K562 (cell line): ENCODE results near the gene UMODL1. TPM values are rescaled to one million over a fixed set of nuclear protein-coding genes. Genes with fewer than 3 reads are reported as not detected.

ENCODE experiments used
- ATAC-seq: fragments of 200-7000 bp; cut with Tn5 transposase; 3 replicates; pipeline ENCODE4 v1.9.1; 2020; ENCODE audit warnings: moderate library complexity
- BruUV-seq: library from RNA; stranded (reverse); fragments of 400-500 nt; replicated peaks from 2 replicates; lab custom pipeline; 2021; lab: Mats Ljungman, UMichigan
- CTCF ChIA-PET: fragments of 300-600 bp; formaldehyde crosslinking; extraction: SDS; loops from one replicate; lab custom pipeline; 2021; ENCODE audit warnings: low intra/inter-chr PET ratio; lab: Yijun Ruan, JAX
- POLR2A ChIA-PET: fragments of 300-600, 350-650 bp; sonication (Branson Sonifier 250); formaldehyde crosslinking; extraction: SDS; loops from one replicate; lab custom pipeline; 2021; ENCODE audit warnings: antibody characterized with exemption, inconsistent platforms; lab: Yijun Ruan, JAX
- DNase-seq, 4 experiments: peaks; one replicate each; pipeline versions ENCODE4 v3.0.0 to v3.0.0-alpha.2; 2011 to 2018; ENCODE audit warnings: low spot score in 3 of 4, mixed read lengths in 3 of 4; ENCODE audit errors: extremely low read depth in 1 of 4
- FAIRE-seq: peaks from 2 replicates; lab custom pipeline; 2011; peaks lifted over from hg19 to GRCh38; lab: Jason Lieb, UNC
- H2AFZ ChIP-seq: 2 replicates; pipeline ENCODE4 v1.6.0; 2011; ENCODE audit warnings: low read depth, low read length, control low read depth, inconsistent platforms
- H3K27ac ChIP-seq: fragments of 200-600 bp; 3 replicates; pipeline ENCODE4 v1.8.0; 2011; ENCODE audit warnings: low read depth, mild to moderate bottlenecking, control low read depth, inconsistent platforms, low read length, moderate library complexity, mixed read lengths; ENCODE audit errors: extremely low read depth
- H3K27me3 ChIP-seq, 2 experiments: fragments of 300-600 bp in 1 of 2; 2 replicates in 1 of 2; 3 replicates in 1 of 2; pipeline versions ENCODE4 v1.6.0 to v1.8.0; 2011; ENCODE audit warnings: inconsistent platforms in 2 of 2, low read length in 2 of 2, mild to moderate bottlenecking in 1 of 2, mixed read lengths in 1 of 2, moderate library complexity in 1 of 2; ENCODE audit not compliant: control insufficient read depth in 2 of 2, insufficient read depth in 2 of 2
- H3K36me3 ChIP-seq: fragments of 300-600 bp; 3 replicates; pipeline ENCODE4 v1.8.0; 2011; ENCODE audit warnings: mild to moderate bottlenecking, low read length, inconsistent platforms; ENCODE audit not compliant: control insufficient read depth, insufficient read depth
- H3K4me1 ChIP-seq, 2 experiments: fragments of 200-600 bp in 1 of 2; replicated peaks in 1 of 2; 2 replicates in 1 of 2; 3 replicates in 1 of 2; pipeline versions ENCODE4 v1.5.1 to v1.8.0; 2011; ENCODE audit warnings: inconsistent platforms in 2 of 2, low read length in 2 of 2, mild to moderate bottlenecking in 1 of 2, mixed read lengths in 1 of 2, moderate library complexity in 1 of 2; ENCODE audit not compliant: control insufficient read depth in 2 of 2, insufficient read depth in 2 of 2
- H3K4me2 ChIP-seq: 2 replicates; pipeline ENCODE4 v1.6.1; 2011; ENCODE audit warnings: low read length, control low read depth, inconsistent platforms, mixed read lengths; ENCODE audit not compliant: insufficient read depth
- H3K4me3 ChIP-seq: fragments of 200-600 bp; sonication (generic), shearing (Covaris generic); 2 replicates; pipeline ENCODE4 v1.5.1; 2016; ENCODE audit warnings: control low read depth, inconsistent platforms
- H3K79me2 ChIP-seq: fragments of 200-600 bp; 3 replicates; pipeline ENCODE4 v1.8.0; 2011; ENCODE audit warnings: low read length, inconsistent platforms; ENCODE audit not compliant: control insufficient read depth, insufficient read depth
- H3K9ac ChIP-seq, 2 experiments: 2 replicates each; pipeline versions ENCODE4 v1.6.0 to v1.6.1; 2011; ENCODE audit warnings: low read depth in 2 of 2, low read length in 2 of 2, control low read depth in 1 of 2, inconsistent platforms in 1 of 2, mild to moderate bottlenecking in 1 of 2, mixed read lengths in 1 of 2; ENCODE audit not compliant: insufficient read depth in 1 of 2
- H3K9me1 ChIP-seq: one replicate; pipeline ENCODE4 v1.6.0; 2011; ENCODE audit warnings: inconsistent platforms, mild to moderate bottlenecking, low read length, moderate library complexity; ENCODE audit not compliant: control insufficient read depth, insufficient read depth
- H3K9me3 ChIP-seq: replicated peaks from 2 replicates; pipeline ENCODE4 v1.5.1; 2011; ENCODE audit warnings: low read depth, low read length, inconsistent platforms; ENCODE audit not compliant: control insufficient read depth, insufficient read depth
- H4K20me1 ChIP-seq: replicated peaks from 2 replicates; pipeline ENCODE4 v1.6.1; 2011; ENCODE audit warnings: low read length, inconsistent platforms, mixed read lengths; ENCODE audit not compliant: control insufficient read depth, insufficient read depth
- BCOR ChIP-seq: fragments of 450-650 bp; IDR thresholded peaks from 2 replicates; pipeline ENCODE4 v1.6.1; 2016
- CAMTA2 ChIP-seq: fragments of 250-450 bp; sonication (Bioruptor Pico); conservative IDR thresholded peaks from 2 replicates; pipeline ENCODE4 v1.5.1; 2022
- ILF3 ChIP-seq: fragments of 450-650 bp; IDR thresholded peaks from 2 replicates; pipeline ENCODE4 v1.6.1; 2018; ENCODE audit warnings: antibody characterized with exemption, mild to moderate bottlenecking, moderate library complexity, borderline replicate concordance
- PHF21A ChIP-seq: fragments of 450-650 bp; IDR thresholded peaks from 2 replicates; pipeline ENCODE4 v1.6.1; 2017; ENCODE audit warnings: low read depth, borderline replicate concordance
- PKNOX1 ChIP-seq: fragments of 450-650 bp; IDR thresholded peaks from 2 replicates; pipeline ENCODE4 v1.6.1; 2016
- RNF2 ChIP-seq: sonication (generic); IDR thresholded peaks from 2 replicates; pipeline ENCODE4 v1.6.1; 2016
- SLC30A9 ChIP-seq: fragments of 250-450 bp; sonication (Bioruptor Pico); IDR thresholded peaks from 2 replicates; pipeline ENCODE4 v1.8.0; 2022; ENCODE audit warnings: mild to moderate bottlenecking, moderate library complexity
- SMARCA4 ChIP-seq: fragments of 450-650 bp; IDR thresholded peaks from 2 replicates; pipeline ENCODE4 v1.6.1; 2016
- SMARCA5 ChIP-seq: fragments of 450-650 bp; IDR thresholded peaks from 2 replicates; pipeline ENCODE4 v1.6.1; 2016
- SREBF2 ChIP-seq: sonication (generic); formaldehyde crosslinking; IDR thresholded peaks from 2 replicates; pipeline ENCODE4 v1.4.0; 2020; ENCODE audit warnings: mild to moderate bottlenecking, missing genetic modification reagents
- STAT5B ChIP-seq: fragments of 250-450 bp; sonication (Bioruptor Pico); IDR thresholded peaks from 2 replicates; pipeline ENCODE4 v1.8.0; 2021; ENCODE audit warnings: mild to moderate bottlenecking, inconsistent platforms
- TCF3 ChIP-seq: sonication (generic); formaldehyde crosslinking; IDR thresholded peaks from 2 replicates; pipeline ENCODE4 v1.4.0; 2020; ENCODE audit warnings: mild to moderate bottlenecking, missing genetic modification reagents
- TRIM25 ChIP-seq: fragments of 450-650 bp; IDR thresholded peaks from 2 replicates; pipeline ENCODE4 v1.7.0; 2016; ENCODE audit warnings: borderline replicate concordance
- ZNF217 ChIP-seq: sonication (generic); formaldehyde crosslinking; IDR thresholded peaks from 2 replicates; pipeline ENCODE4 v1.8.0; 2022; ENCODE audit warnings: mild to moderate bottlenecking, missing genetic modification reagents
- ZNF232 ChIP-seq: sonication (generic); formaldehyde crosslinking; IDR thresholded peaks from 2 replicates; pipeline ENCODE4 v1.8.0; 2022; ENCODE audit warnings: mild to moderate bottlenecking, missing genetic modification reagents
- in situ Hi-C: fragments of 300-500 bp; cut with MboI; formaldehyde crosslinking; loops from 4 replicates; pipeline ENCODE4 v1.15.0; 2018; ENCODE audit warnings: inconsistent platforms, mixed read lengths
- intact Hi-C: fragments of 100-400 bp; cut with micrococcal nuclease; formaldehyde crosslinking; loops from 2 replicates; pipeline ENCODE4 v1.14.2; 2022
- polyA plus RNA-seq, 8 experiments: library from polyadenylated mRNA; depleted of rRNA in 4 of 8; stranded (reverse) in 5 of 8; unstranded in 3 of 8; fragments of >200 nt; fragmentation: Nextera tagmentation in 2 of 8; fragmentation: Illumina TruSeq in 1 of 8; extraction: Ambion mirVana in 2 of 8; extraction: Trizol in 1 of 8; gene quantifications; 2 replicates each; pipeline versions ENCODE4 v1.2.1 to v1.2.3, GENCODE V29; 2011 to 2014; ENCODE audit warnings: inconsistent platforms in 1 of 8, missing spikeins in 1 of 8
- total RNA-seq, 7 experiments: library from RNA; depleted of rRNA in 6 of 7; stranded (reverse); fragments of >200 nt in 6 of 7; fragmentation: Illumina TruSeq in 2 of 7; extraction: Trizol in 2 of 7; gene quantifications; 2 replicates each; pipeline versions ENCODE4 v1.2.1 to v1.2.3, GENCODE V29; 2011 to 2021; ENCODE audit warnings: low replicate concordance in 1 of 7

Gene UMODL1
- total and polyA plus RNA-seq, 9 of the 15 experiments (the other 6 are each of a cell fraction or from before 2014, with no cell fraction given) = not detected

- FAIRE-seq (no peak), DNase-seq (no peak), ATAC-seq (no peak)
- H3K4me2 ChIP-seq = no peak overlapping the region
- intact Hi-C loops (no loop called here), in situ Hi-C loops (no loop called here)
- ChIA-PET POLR2A (interaction anchor here (0.6 kb wide), 1 partner anchor 51 kb away, joined by 3 read pairs; no protein-coding TSS in a partner anchor), CTCF (no interaction called here)
- H3K27me3 ChIP-seq = peaks cover 16 to 29% of the 10 kb centered on the region in 2 experiments; a peak in 4 of 5 replicates
- no peak overlapping the region for H3K27ac ChIP-seq
- no peak overlapping the region for H2AFZ ChIP-seq
- no peaks in the 10 kb centered on the region for H3K4me1 ChIP-seq
- no TSS peak for BruUV-seq
- H3K9me3 ChIP-seq = no peaks in the 10 kb centered on the region
- no peaks in the 10 kb centered on the region for H4K20me1 ChIP-seq
- no peaks in the 10 kb centered on the region for H3K36me3 ChIP-seq
- no peaks in the 10 kb centered on the region for H3K9me1 ChIP-seq
- TF ChIP-seq RNF2 (no peak), SLC30A9 (CRISPR knock-in tag) (no peak), ILF3 (no peak), SMARCA5 (no peak), PKNOX1 (no peak), SMARCA4 (no peak), PHF21A (no peak), ZNF217 (CRISPR knock-in tag) (no peak), SREBF2 (CRISPR knock-in tag) (no peak), ZNF232 (CRISPR knock-in tag) (no peak), BCOR (no peak), STAT5B (CRISPR knock-in tag) (no peak), TRIM25 (no peak), TCF3 (CRISPR knock-in tag) (no peak), CAMTA2 (no peak)
- no peak overlapping the region for H3K9ac ChIP-seq
- H3K79me2 ChIP-seq = no peaks in the 10 kb centered on the region
- no peak overlapping the region for H3K4me3 ChIP-seq
Observed at GRCh38 chr21:42169758-42170157, 98.6 kb downstream of the UMODL1 start.
